ENCODE results near the gene ZSCAN5A. TPM values are rescaled to one million over a fixed set of nuclear protein-coding genes. Genes with fewer than 3 reads are reported as not detected.

The ZSCAN5A gene
- total and polyA plus RNA-seq, 9 of the 15 experiments (the other 6 are each of a cell fraction or from before 2014, with no cell fraction given): 5.8 to 15.3 (median 11.8) TPM

- TF ChIP-seq ATF7 (IDR thresholded peaks at IDR 0.05) (peak; percentile 56), ZNF592 (IDR thresholded peaks at IDR 0.05) (peak; percentile 56; the same call in 1 of the 2 replicates), NR2C1 (IDR thresholded peaks at IDR 0.05) (no peak), NR2C1 (tag; IDR thresholded peaks at IDR 0.05) (no peak), ZNF197 (CRISPR knock-in tag; IDR thresholded peaks at IDR 0.05; ENCODE audit: low read depth) (peak; percentile 24; the same call in 1 of the 2 replicates), SMARCA4 (IDR thresholded peaks at IDR 0.05) (peak; percentile 39), L3MBTL2 (IDR thresholded peaks at IDR 0.05) (peak; percentile 45; the same call in 1 of the 2 replicates), SUPT5H (IDR thresholded peaks at IDR 0.05) (peak; percentile 60; the same call in 1 of the 2 replicates), MAFF (IDR thresholded peaks at IDR 0.05; ENCODE audit: low read length) (peak; percentile 70; the same call in 1 of the 2 replicates), TAF7 (tag; IDR thresholded peaks at IDR 0.05) (peak; percentile 26; the same call in 1 of the 2 replicates)
These were observed 7.4 kb upstream of the ZSCAN5A start (continued) for GRCh38 chr19:56321989-56322440.

Data from K562 (cell line).